NCI-H187 (cell line): ENCODE results near the gene KRT33B.

ENCODE experiments used
- DNase-seq, 2 experiments: peaks; one replicate each; lab custom pipeline; 2025; lab: John Stamatoyannopoulos, UW

Gene KRT33B

DNA sequence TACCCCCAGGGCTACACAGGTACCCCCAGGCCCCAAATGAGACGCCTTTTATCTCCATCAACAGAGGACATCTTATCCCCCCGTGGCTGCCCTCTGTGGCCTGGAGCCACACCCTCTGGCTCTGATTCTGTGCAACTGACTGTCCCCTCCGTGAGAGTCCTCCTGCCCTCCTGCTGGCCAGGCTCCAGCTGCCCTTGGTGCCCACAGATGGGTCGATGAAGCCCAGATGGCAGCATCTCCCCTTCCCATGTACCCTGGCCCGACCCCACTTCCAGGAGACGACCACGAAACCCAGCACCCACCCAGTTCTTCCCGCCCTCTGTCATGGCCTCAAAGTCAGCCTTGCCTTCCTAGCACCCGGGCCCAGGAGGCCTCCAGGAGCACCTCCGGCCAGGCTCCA, 44.5 kb downstream of the KRT33B start:
- no peak for DNase-seq

GRCh38 chr17:41324180-41325075, 45.2 kb downstream of the KRT33B start:
- no peak for DNase-seq

GRCh38 chr17:41322903-41323895, 46.4 kb downstream of the KRT33B start:
- DNase-seq = no peak

- no peak for DNase-seq
These were observed 47.3 kb downstream of the KRT33B start for GRCh38 chr17:41322094-41322902.

DNA sequence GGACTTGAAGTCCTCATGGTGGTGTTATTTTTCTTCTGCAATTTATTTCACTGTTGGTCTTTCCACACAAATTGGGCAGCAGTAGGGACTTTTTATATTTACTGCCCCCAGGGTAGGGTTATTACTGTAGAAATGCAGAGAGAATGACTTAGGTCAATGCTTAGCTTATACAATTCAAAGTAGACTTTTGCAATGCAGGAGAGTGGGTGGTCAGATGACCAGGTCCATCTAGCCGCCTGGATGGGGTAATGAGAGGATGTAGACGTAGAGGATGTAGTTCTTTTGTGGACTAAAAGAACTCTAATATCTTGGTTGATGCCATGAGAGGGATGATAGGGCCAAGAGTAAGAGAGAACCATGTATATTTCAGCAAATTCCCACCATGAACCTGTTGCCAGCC, 51.4 kb downstream of the KRT33B start:
- DNase-seq = no peak

GRCh38 chr17:41315814-41316445, 53.7 kb downstream of the KRT33B start:
- no peak for DNase-seq

DNA sequence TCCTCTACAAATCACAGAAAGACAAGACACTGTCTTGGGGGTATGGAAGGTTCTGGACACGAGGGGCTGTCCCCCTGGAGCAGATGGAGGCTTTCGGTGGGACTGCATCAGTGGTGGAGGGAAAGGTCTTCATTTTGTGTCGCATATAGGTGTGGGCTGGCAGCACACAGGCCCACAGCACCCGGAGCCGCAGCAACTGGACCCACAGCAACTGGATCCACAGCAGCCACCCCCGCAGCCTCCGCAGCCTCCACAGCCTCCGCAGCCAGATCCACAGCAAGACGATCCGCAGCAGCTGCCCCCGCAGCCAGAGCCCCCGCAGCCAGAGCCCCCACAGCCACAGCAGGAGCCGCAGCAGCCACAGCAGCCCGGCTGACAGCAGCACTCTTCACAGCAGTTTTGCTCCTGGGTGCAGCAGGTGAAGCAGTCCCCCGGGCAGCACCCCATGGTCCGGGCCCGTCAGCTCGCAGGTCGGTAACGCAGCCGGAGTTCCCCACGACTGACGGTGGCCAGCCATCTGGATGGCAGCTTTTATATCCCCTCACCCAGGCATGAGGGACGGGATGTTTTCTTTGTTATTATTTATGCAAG, 54.3 kb downstream of the KRT33B start, which contains the start of gene KRTAP17-1:
KRTAP17-1 (minus strand) TSS at position 507 of the 591 bp plus-strand sequence; CDS start at position 447, 60 bp downstream.
- DNase-seq = no peak
